H1 (cell line): ENCODE measurements around the gene GPC6.

Source experiments
- EZH2 ChIP-seq: fragments of 200-600 bp; sonication (generic); IDR thresholded peaks from 2 replicates; pipeline ENCODE4 v1.7.1; 2012; ENCODE audit warnings: low read depth, mild to moderate bottlenecking, moderate library complexity, low read length, inconsistent platforms; ENCODE audit not compliant: severe bottlenecking
- JUND ChIP-seq: IDR thresholded peaks from 2 replicates; pipeline ENCODE4 v1.6.1; 2011; ENCODE audit warnings: mild to moderate bottlenecking, improper control_type of control experiment, low read length
- SIRT6 ChIP-seq: IDR thresholded peaks from one replicate; pipeline ENCODE4 v1.7.1; 2012; ENCODE audit warnings: low read length, inconsistent platforms
- TCF12 ChIP-seq: IDR thresholded peaks from 2 replicates; pipeline ENCODE4 v1.6.1; 2011; ENCODE audit warnings: low read depth, mild to moderate bottlenecking, low read length

- TF ChIP-seq EZH2 (no peak), SIRT6 (no peak), TCF12 (no peak), JUND (no peak)
Observed at GRCh38 chr13:94256721-94257120, 1030.1 kb downstream of the GPC6 start.
